Esophagus muscularis mucosa (tissue), 3 donors: Measurements from ENCODE around the gene SREBF2.

Experiments used
- CTCF ChIP-seq, 3 experiments: fragments of 200-600 bp in 2 of 3; fragments of 450-650 bp in 1 of 3; sonication (generic) in 2 of 3; IDR thresholded peaks; one replicate each; pipeline ENCODE4 v1.5.1; 2017 to 2019; ENCODE audit warnings: antibody characterized with exemption in 3 of 3, mild to moderate bottlenecking in 2 of 3, moderate library complexity in 1 of 3
- POLR2A ChIP-seq: fragments of 450-650 bp; IDR thresholded peaks from one replicate; pipeline ENCODE4 v1.6.1; 2017; ENCODE audit warnings: antibody characterized with exemption, moderate library complexity, mild to moderate bottlenecking, low read depth
- POLR2AphosphoS5 ChIP-seq, 2 donors: sonication (generic); formaldehyde crosslinking; IDR thresholded peaks; one replicate each; pipeline ENCODE4 v1.6.1; 2017; ENCODE audit warnings: antibody characterized with exemption in 2 of 2

- TF ChIP-seq CTCF (IDR thresholded peaks at IDR 0.05) = no peak
- TF ChIP-seq POLR2AphosphoS5 (IDR thresholded peaks at IDR 0.05) = no peak
- TF ChIP-seq POLR2A = no peak
These were observed 115.2 kb downstream of the SREBF2 start for GRCh38 chr22:41948142-41948541.
